Activated CD8-positive, alpha-beta T cell treated with anti-CD3 and anti-CD28 coated beads for 36 hours (primary cell): ENCODE measurements around the gene CCNYL1. TPM values are rescaled to one million over a fixed set of nuclear protein-coding genes. Genes with fewer than 3 reads are reported as not detected.

ENCODE experiments used
- ATAC-seq: fragments of 200-7000 bp; cut with Tn5 transposase; one replicate; pipeline ENCODE4 v1.10.0; 2021; ENCODE audit warnings: mild to moderate bottlenecking, moderate library complexity
- CTCF ChIA-PET: fragments of 350-600 bp; sonication (Branson Sonifier 250); formaldehyde crosslinking; loops from one replicate; lab custom pipeline; 2021; ENCODE audit warnings: antibody characterized with exemption; lab: Charles Lee
- POLR2A ChIA-PET: fragments of 350-600 bp; sonication (Branson Sonifier 250); formaldehyde crosslinking; loops from one replicate; lab custom pipeline; 2021; ENCODE audit warnings: antibody characterized with exemption; lab: Charles Lee
- DNase-seq: peaks from one replicate; pipeline ENCODE4 v3.0.0-alpha.2; 2020
- H3K27ac Mint-ChIP-seq: one replicate; pipeline ENCODE4 v1.8.0; 2021; ENCODE audit warnings: mild to moderate bottlenecking, mixed read lengths
- H3K27me3 Mint-ChIP-seq: one replicate; pipeline ENCODE4 v1.8.0; 2021; ENCODE audit warnings: mixed read lengths
- H3K36me3 Mint-ChIP-seq: one replicate; pipeline ENCODE4 v1.8.0; 2021; ENCODE audit warnings: low read depth, mixed read lengths
- H3K4me1 Mint-ChIP-seq: one replicate; pipeline ENCODE4 v1.8.0; 2021; ENCODE audit warnings: low read depth, mixed read lengths
- H3K4me3 Mint-ChIP-seq: one replicate; pipeline ENCODE4 v1.8.0; 2021; ENCODE audit warnings: mild to moderate bottlenecking, moderate library complexity, mixed read lengths
- H3K9me3 Mint-ChIP-seq: one replicate; pipeline ENCODE4 v1.8.0; 2021; ENCODE audit warnings: mixed read lengths
- intact Hi-C: fragments of 100-400 bp; cut with micrococcal nuclease; formaldehyde crosslinking; loops from one replicate; pipeline ENCODE4 v1.10.0; 2022
- total RNA-seq, 2 experiments: library from RNA; stranded (reverse); gene quantifications; one replicate each; pipeline ENCODE4 v1.2.3, GENCODE V29; 2021
- TF ChIP-seq, protein P1 (sequence below): fragments of 200-600 bp; IDR thresholded peaks from one replicate; pipeline ENCODE4 v1.8.0; 2022; ENCODE audit warnings: antibody characterized with exemption, mild to moderate bottlenecking

CCNYL1 gene
- total RNA-seq, 2 experiments from 2014 or later = 3.8 to 4.3 TPM

DNA sequence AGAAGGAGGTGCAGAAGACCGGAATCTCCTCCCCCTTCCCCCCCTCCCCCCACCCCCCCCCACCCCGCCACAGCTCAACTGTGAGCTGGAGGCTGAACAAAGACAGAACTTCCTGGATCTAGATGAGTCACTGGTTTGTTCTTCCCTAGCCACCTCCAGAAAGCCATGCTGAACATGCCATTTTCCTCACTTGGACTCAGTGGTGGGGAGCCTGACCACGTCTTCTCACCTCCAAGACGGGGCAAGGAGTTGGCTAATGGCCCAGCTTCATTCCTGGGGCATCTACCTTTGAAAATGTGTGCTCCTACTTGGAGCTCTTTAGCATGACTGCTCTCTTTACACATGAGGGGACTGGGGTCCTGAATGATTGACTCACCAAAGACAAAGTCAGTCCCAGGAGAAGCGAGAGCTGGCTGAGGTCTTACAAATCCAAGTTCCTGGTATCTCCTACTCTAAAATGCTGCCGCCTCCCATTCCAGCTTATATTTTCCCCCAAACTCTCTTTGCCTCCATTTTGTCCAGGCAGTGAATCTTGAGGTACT lies 80.9 kb downstream of the CCNYL1 start:
- Mint-ChIP-seq H3K9me3 (no peaks in the 10 kb centered on the region), H3K36me3 (no peaks in the 10 kb centered on the region), H3K27ac (no peak overlapping the region), H3K4me3 (no peak overlapping the region), H3K27me3 (peaks cover 10% of the 10 kb centered on the region), H3K4me1 (no peaks in the 10 kb centered on the region)
- ATAC-seq = no peak
- DNase-seq = no peak
- POLR2A ChIA-PET = interaction anchor here (0.9 to 1.5 kb wide), 2 partner anchors 22 to 84 kb away, joined by 3 to 4 read pairs; partner anchors contain the start of gene FZD5
- CTCF ChIA-PET = no interaction called here
- TF ChIP-seq, protein P1, sequence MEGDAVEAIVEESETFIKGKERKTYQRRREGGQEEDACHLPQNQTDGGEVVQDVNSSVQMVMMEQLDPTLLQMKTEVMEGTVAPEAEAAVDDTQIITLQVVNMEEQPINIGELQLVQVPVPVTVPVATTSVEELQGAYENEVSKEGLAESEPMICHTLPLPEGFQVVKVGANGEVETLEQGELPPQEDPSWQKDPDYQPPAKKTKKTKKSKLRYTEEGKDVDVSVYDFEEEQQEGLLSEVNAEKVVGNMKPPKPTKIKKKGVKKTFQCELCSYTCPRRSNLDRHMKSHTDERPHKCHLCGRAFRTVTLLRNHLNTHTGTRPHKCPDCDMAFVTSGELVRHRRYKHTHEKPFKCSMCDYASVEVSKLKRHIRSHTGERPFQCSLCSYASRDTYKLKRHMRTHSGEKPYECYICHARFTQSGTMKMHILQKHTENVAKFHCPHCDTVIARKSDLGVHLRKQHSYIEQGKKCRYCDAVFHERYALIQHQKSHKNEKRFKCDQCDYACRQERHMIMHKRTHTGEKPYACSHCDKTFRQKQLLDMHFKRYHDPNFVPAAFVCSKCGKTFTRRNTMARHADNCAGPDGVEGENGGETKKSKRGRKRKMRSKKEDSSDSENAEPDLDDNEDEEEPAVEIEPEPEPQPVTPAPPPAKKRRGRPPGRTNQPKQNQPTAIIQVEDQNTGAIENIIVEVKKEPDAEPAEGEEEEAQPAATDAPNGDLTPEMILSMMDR = no peak
- intact Hi-C loops = no loop called here

DNA sequence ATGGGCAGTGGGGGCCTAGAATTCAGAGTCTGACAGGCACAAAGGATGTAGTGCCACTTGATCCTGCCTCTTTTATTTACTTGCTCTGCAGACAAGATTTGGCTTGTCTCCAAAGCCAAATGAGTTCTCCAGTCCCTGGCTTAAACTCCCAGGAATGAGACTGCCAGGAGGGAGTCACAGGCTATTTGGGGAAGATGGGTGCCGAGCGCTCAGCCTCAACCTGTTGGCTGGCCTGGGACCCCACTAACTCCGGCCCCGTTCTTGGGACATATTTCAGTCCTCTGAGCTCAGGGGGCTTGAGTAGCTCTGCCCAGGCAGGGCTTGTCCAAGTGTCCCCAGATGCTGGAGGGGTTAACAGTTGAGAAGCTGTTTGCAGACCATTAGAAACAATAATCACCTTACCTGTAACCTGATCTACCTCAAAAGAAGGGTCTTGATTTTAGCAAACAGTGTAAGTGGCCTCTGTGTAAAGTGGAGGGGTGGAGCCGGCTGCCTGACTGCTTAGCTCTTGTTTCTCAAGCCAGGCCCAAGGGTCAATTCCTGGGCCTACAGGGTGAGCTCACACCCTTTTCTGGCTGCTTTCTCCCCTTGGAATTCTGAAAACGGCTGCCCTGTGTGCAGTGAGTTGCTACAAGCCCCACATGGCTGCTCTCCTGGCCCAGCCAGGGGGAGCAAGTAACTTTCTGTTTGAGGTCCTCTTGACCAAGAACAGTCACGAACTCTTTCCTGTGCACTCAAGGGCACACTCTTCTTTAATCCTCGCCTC lies 85.3 kb downstream of the CCNYL1 start:
- Mint-ChIP-seq H3K36me3 (no peaks in the 10 kb centered on the region), H3K4me1 (no peaks in the 10 kb centered on the region), H3K4me3 (no peak overlapping the region), H3K27me3 (peaks cover 2% of the 10 kb centered on the region), H3K9me3 (no peaks in the 10 kb centered on the region), H3K27ac (no peak overlapping the region)
- DNase-seq (no peak), ATAC-seq (no peak)
- ChIA-PET POLR2A (no interaction called here), CTCF (interaction anchor here (1.4 kb wide), 1 partner anchor 244 kb away, joined by 4 read pairs; no protein-coding TSS in a partner anchor)
- TF ChIP-seq, protein P1 = no peak
- intact Hi-C loops = no loop called here

DNA sequence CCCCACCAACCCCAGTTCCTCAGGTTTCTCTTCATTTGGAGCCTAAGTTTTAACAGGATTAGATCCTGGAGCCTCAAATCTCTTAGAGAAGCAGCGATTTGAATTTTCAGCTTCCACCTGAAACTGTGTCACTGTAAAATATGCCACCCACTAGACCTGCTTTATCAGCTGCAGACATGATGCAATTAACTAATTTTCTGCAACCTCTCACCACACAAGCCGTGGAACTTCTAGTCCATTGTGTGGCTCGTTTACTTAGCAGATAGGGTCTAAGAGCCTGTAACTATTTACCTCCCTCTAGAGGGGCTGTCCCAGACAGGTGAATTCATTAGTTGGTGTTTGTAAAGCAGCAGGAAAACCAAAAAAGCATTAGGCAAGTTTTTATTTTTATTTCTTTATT lies 89.8 kb downstream of the CCNYL1 start:
- intact Hi-C loops = no loop called here
- ChIA-PET POLR2A (no interaction called here), CTCF (no interaction called here)
- ATAC-seq (no peak), DNase-seq (no peak)
- no peaks in the 10 kb centered on the region for H3K36me3 Mint-ChIP-seq
- no peak overlapping the region for H3K4me3 Mint-ChIP-seq
- TF ChIP-seq, protein P1 = no peak
- no peaks in the 10 kb centered on the region for H3K9me3 Mint-ChIP-seq
- H3K27ac Mint-ChIP-seq = no peak overlapping the region
- H3K27me3 Mint-ChIP-seq = no peaks in the 10 kb centered on the region
- no peaks in the 10 kb centered on the region for H3K4me1 Mint-ChIP-seq

DNA sequence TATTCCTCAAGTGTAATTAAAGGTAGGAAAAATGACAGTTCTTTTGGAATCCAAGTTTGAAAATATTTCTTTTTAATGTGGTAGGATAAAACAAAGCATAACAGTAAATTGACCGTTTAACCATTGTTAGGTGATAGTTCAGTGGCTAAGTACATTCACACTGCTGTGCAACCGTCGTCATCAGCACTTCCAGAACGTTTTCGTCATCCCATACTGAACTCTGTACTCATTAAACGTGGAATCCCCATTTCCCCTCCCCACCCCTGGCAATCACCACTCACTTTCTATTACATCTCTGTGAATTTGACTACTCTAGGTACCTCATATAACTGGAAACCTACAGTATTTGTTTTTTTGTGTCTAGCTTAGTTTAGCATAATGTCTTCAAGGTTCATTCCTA lies 91.2 kb downstream of the CCNYL1 start:
- no peak overlapping the region for H3K27ac Mint-ChIP-seq
- ATAC-seq (no peak), DNase-seq (no peak)
- H3K27me3 Mint-ChIP-seq = peaks cover 2% of the 10 kb centered on the region
- intact Hi-C loops = no loop called here
- H3K36me3 Mint-ChIP-seq = no peaks in the 10 kb centered on the region
- no peaks in the 10 kb centered on the region for H3K9me3 Mint-ChIP-seq
- ChIA-PET POLR2A (no interaction called here), CTCF (no interaction called here)
- TF ChIP-seq, protein P1 = no peak
- peaks cover 3% of the 10 kb centered on the region for H3K4me1 Mint-ChIP-seq
- no peak overlapping the region for H3K4me3 Mint-ChIP-seq

Other genes with a start within 250 kb of the CCNYL1 start
- 10 to 100 TPM; 92.8 to 95.8 TPM for gene CREB1, start 181.7 kb upstream of the CCNYL1 start, total RNA-seq
- gene METTL21A, start 86.2 kb upstream of the CCNYL1 start, total RNA-seq = 10 to 100 TPM; 28.9 to 30.7 TPM
- 1 to 10 TPM; 1.7 TPM for gene FZD5, start 58.3 kb downstream of the CCNYL1 start, total RNA-seq